Ovary (tissue), 10 donors: ENCODE measurements around the gene NMBR. TPM values are rescaled to one million over a fixed set of nuclear protein-coding genes. Genes with fewer than 3 reads are reported as not detected.

Source experiments
- DNase-seq, 5 donors: peaks; one replicate each; pipeline ENCODE4 v3.0.0-alpha.2; 2019 to 2020
- H3K27ac ChIP-seq, 2 donors: fragments of 200-600 bp; one replicate each; pipeline versions ENCODE4 v1.5.1 to v1.8.0; 2019 to 2022
- H3K27me3 ChIP-seq: fragments of 200-600 bp; one replicate; pipeline ENCODE4 v1.8.0; 2022
- H3K36me3 ChIP-seq: fragments of 200-600 bp; sonication (generic); one replicate; pipeline ENCODE4 v1.5.1; 2019
- H3K4me1 ChIP-seq: one replicate; pipeline ENCODE4 v1.8.1; 2013; ENCODE audit warnings: mild to moderate bottlenecking, moderate library complexity; ENCODE audit not compliant: insufficient read depth
- H3K4me3 ChIP-seq: fragments of 200-600 bp; sonication (generic); one replicate; pipeline ENCODE4 v1.5.1; 2017
- H3K9me3 ChIP-seq, 2 donors: fragments of 200-600 bp in 1 of 2; sonication (generic) in 1 of 2; one replicate each; pipeline versions ENCODE4 v1.5.1 to v1.8.1; 2013 to 2019; ENCODE audit warnings: mild to moderate bottlenecking in 1 of 2, moderate library complexity in 1 of 2
- EP300 ChIP-seq: sonication (generic); formaldehyde crosslinking; IDR thresholded peaks from one replicate; pipeline ENCODE4 v1.6.1; 2017; ENCODE audit warnings: antibody characterized with exemption
- POLR2A ChIP-seq: fragments of 450-650 bp; IDR thresholded peaks from one replicate; pipeline ENCODE4 v1.6.1; 2017; ENCODE audit warnings: antibody characterized with exemption, mild to moderate bottlenecking, moderate library complexity
- WGBS, 3 donors: extraction: QIAGEN DNeasy Blood & Tissue Kit in 1 of 3; methylation state at CpG; one replicate each; pipeline versions ENCODE4 v1.1.5 to v1.1.7; 2013 to 2017; 5-methylcytosine and 5-hydroxymethylcytosine counted together
- intact Hi-C, 4 donors: fragments of 100-400 bp; cut with DNase I; formaldehyde crosslinking; loops; one replicate each; pipeline versions ENCODE4 v1.11.0 to v1.15.1; 2022 to 2023
- long read RNA-seq, 3 donors: library from polyadenylated mRNA in 2 of 3; unstranded in 2 of 3; transcript quantifications; one replicate each; pipeline ENCODE4 v2.0.0 and lab custom pipeline, GENCODE V29; 2021 to 2026
- polyA plus RNA-seq, 2 donors: library from polyadenylated mRNA; stranded (reverse); fragments of 200-250 nt in 1 of 2; fragments of 350-450 nt in 1 of 2; fragmentation: Illumina TruSeq in 1 of 2; extraction: RNeasy Lipid Tissue Mini Kit (QIAGEN cat#74804) in 1 of 2; gene quantifications; one replicate each; pipeline ENCODE4 v1.2.3, GENCODE V29; 2013 to 2014
- total RNA-seq, 7 donors: library from RNA; depleted of rRNA in 2 of 7; stranded (reverse); fragments of >200 nt in 2 of 7; fragmentation: NEBNext Ultra II Directional in 3 of 7; extraction: Animal tissue kit (Norgen Biotek cat#: 25700) in 3 of 7; gene quantifications; one replicate each; pipeline versions ENCODE4 v1.1.0 to v1.2.4, GENCODE V29; 2016 to 2023
- TF ChIP-seq, protein P1 (sequence below), 3 donors: fragments of 450-650 bp in 2 of 3; fragments of 200-600 bp in 1 of 3; IDR thresholded peaks; one replicate each; pipeline versions ENCODE4 v1.5.1 to v1.8.0; 2016 to 2022; ENCODE audit warnings: antibody characterized with exemption in 3 of 3, mild to moderate bottlenecking in 1 of 3
- donor health status: DM: no; HTN: no; CAD: no; lungs with moderate emphysema.
- donor health status: DM: no; HTN: no; CAD: no.
- donor health status: Bipolar disorder and iron deficiency.
- donor health status: DM: yes; HTN: yes; CAD: no.
- donor health status: DM: no; HTN: no; CAD: no.
- donor health status: DM: yes; HTN: yes; CAD: no.

Gene NMBR
- total RNA-seq (under 1 TPM in 1 of 7 donors, not detected in 6; 0.20 TPM), polyA plus RNA-seq (not detected)
- long read RNA-seq, donor 1: 0 reads
- long read RNA-seq, donor 2: 0 reads
- long read RNA-seq, donor 3: 0 reads

DNA sequence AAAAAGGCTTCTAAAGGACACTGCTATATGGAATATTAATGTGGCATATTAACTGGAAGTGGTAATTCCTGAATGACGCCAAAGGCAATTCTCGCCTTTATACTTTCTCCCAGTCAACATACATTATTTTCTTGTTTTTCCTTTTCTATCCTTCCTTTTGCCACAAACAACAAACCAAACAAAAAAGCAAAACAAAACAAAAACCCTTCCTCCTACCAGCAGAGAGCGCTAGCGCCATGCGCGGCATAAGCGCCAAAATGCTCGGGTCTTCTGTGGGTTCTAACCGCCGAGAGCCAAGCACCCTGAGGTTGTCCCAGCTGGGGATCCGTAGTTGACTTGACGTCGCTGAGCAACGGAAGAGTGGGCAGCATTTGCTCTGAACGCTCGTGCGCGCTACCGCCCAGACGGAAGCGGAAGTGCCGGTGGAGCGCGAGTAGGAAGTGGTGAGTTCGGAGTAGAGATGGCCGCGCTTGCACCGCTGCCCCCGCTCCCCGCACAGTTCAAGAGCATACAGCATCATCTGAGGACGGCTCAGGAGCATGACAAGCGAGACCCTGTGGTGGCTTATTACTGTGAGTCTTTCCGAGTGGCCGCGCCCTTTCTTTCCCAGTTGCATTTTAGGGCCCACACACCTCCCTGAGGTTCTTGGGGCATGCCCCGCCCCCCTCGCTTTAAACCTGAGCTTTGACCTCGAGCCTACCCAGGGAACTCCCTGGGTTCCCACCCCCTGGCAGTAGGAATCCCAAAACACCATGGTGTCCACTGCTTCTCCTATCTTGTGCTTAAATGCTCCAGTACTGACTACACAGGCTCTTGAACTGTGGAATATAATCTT lies at the start of gene NMBR, which contains the start of gene VTA1:
NMBR (minus strand) TSS at position 295 of the 835 bp plus-strand sequence. CDS start 58,464 bp downstream, outside the sequence.
VTA1 (plus strand) TSS at position 436 of the 835 bp plus-strand sequence; CDS start at position 461, 25 bp downstream.
- intact Hi-C loops: loop anchor here in 1 of 4 donors (10.0 kb wide), 1 partner anchor 238 kb away; no protein-coding TSS in a partner anchor
- Histone ChIP-seq H3K4me1 (peaks cover 2% of the 10 kb centered on the region), H3K36me3 (no peaks in the 10 kb centered on the region), H3K27ac (no peak within 1 kb of the TSS), H3K27me3 (no peaks in the 10 kb centered on the region), H3K9me3 (no peaks in the 10 kb centered on the region), H3K4me3 (peak within 1 kb of the TSS; percentile 68)
- 1% methylated on average over 33 to 38 of the region's 38 CpGs for WGBS, 3 donors
- peak; percentile 95 to 97 (median 95) for DNase-seq
- TF ChIP-seq EP300 (no peak), POLR2A (peak; percentile 5)
- TF ChIP-seq, protein P1, sequence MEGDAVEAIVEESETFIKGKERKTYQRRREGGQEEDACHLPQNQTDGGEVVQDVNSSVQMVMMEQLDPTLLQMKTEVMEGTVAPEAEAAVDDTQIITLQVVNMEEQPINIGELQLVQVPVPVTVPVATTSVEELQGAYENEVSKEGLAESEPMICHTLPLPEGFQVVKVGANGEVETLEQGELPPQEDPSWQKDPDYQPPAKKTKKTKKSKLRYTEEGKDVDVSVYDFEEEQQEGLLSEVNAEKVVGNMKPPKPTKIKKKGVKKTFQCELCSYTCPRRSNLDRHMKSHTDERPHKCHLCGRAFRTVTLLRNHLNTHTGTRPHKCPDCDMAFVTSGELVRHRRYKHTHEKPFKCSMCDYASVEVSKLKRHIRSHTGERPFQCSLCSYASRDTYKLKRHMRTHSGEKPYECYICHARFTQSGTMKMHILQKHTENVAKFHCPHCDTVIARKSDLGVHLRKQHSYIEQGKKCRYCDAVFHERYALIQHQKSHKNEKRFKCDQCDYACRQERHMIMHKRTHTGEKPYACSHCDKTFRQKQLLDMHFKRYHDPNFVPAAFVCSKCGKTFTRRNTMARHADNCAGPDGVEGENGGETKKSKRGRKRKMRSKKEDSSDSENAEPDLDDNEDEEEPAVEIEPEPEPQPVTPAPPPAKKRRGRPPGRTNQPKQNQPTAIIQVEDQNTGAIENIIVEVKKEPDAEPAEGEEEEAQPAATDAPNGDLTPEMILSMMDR (IDR thresholded peaks at IDR 0.05): peak; percentile 86 to 88 (median 87)

DNA sequence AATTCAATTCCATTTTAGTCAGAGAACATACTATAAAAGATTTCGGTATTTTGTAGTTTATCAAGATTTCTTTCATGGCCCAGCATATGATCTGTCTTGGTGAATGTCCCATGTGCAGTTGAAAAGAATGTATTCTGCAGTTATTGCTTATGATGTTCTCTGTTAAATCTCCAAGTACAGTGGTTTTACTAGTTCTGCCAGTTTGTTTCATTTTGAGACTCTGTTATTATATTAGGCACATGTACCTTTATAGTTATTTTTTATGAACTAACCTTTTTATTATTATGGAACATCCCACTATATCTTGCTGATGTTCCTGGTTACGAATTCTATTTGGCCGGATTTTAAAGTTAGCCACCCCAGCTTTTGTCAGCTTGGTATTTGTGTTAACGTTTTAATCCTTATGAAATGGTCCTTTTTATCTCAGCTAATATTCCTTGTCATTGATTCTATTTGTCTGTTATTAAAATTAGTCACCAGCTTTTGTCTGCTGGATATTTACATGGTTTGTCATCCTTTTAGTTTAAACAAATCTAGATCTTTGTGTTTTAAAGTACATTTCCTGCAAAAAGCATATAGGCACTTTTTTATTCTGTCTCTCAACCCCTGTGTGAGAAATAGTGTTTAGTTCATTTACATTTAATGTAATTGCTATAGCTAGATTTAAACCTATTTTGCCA lies 49.1 kb upstream of the NMBR start:
- Histone ChIP-seq H3K27me3 (no peaks in the 10 kb centered on the region), H3K4me1 (no peaks in the 10 kb centered on the region), H3K9me3 (no peaks in the 10 kb centered on the region), H3K4me3 (no peak overlapping the region), H3K36me3 (no peaks in the 10 kb centered on the region), H3K27ac (no peak overlapping the region)
- WGBS, 3 donors: 87 to 94% (median 89%) methylated on average over 4 of the region's 4 CpGs
- DNase-seq: no peak
- intact Hi-C loops: no loop called here
- no peak for TF ChIP-seq EP300
- TF ChIP-seq POLR2A: no peak
- TF ChIP-seq, protein P1 (IDR thresholded peaks at IDR 0.05): no peak

DNA sequence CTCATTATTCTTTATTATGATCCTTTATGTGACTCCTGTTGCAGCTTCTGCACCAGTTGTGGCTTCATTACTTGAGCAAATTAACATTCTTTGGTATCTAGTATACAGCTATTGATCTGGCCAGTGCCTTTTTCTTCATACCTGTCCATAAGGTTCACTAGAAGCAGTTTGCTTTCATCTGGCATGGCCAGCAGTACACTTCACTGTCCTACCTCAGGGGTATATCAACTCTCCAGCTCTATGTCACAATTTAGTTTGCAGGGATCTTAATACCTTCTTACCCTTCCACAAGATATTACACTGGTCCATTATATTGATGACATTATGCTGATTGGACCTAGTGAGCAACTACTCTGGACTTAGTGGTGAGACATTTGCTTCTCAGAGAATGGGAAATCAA lies 46.7 kb upstream of the NMBR start:
- intact Hi-C loops: no loop called here

DNA sequence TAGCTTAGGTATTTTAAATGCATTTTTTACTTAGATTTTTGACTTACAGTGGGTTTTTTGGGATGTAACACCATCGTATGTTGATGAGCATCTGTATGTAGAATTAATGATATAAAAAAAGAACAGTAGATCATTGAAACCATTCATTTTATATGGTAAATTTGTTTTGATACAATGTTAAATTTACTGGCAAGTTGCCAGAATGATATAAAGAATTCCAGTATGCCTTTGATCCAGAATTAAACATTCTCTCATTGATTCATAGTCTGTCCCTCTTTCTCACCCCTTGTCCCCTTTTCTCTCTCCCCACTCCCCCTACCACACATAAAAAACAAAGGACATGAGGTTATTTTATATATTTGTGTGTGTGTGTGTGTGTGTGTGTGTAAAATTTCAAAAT lies 45.4 kb upstream of the NMBR start:
- Histone ChIP-seq H3K4me3 (no peak overlapping the region), H3K27ac (no peak overlapping the region), H3K36me3 (no peaks in the 10 kb centered on the region), H3K9me3 (no peaks in the 10 kb centered on the region), H3K27me3 (no peaks in the 10 kb centered on the region), H3K4me1 (no peaks in the 10 kb centered on the region)
- no peak for TF ChIP-seq EP300
- no peak for TF ChIP-seq POLR2A
- TF ChIP-seq, protein P1 (IDR thresholded peaks at IDR 0.05): no peak
- intact Hi-C loops: no loop called here
- WGBS, 3 donors: 95 to 96% (median 96%) methylated on average over 1 of the region's 1 CpG
- no peak for DNase-seq

More for the DNA sequence above, 46.7 kb upstream of the NMBR start:
- DNase-seq: no peak
- TF ChIP-seq, protein P1 (IDR thresholded peaks at IDR 0.05): no peak
- TF ChIP-seq POLR2A (no peak), EP300 (no peak)
- Histone ChIP-seq H3K36me3 (no peaks in the 10 kb centered on the region), H3K4me1 (no peaks in the 10 kb centered on the region), H3K4me3 (no peak overlapping the region), H3K27me3 (no peaks in the 10 kb centered on the region), H3K27ac (no peak overlapping the region), H3K9me3 (no peaks in the 10 kb centered on the region)
